ENCODE results near the gene MYO1D.

The MYO1D gene

DNA sequence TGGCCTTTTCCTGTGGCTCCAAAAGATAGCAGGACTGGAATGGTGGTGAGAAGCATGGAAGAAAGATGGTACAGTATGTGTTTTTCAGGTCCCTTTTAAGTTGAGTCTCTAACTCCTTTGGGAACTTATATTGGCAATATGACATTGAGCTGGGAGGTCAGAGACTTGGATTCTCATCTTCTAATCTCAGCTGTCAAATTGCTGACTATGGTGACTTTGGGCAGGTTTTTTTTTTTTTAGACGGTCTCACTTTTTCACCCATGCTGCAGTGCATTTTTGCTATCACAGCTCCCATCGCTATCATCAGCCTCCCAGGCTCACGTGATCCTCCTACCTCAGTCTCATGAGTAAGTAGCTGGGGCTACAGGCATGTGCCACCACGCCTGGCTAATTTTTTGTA is 405.3 kb downstream of the MYO1D start:
- DNase-seq (ENCODE audit: low read depth), result no peak
- TF ChIP-seq, protein P1, sequence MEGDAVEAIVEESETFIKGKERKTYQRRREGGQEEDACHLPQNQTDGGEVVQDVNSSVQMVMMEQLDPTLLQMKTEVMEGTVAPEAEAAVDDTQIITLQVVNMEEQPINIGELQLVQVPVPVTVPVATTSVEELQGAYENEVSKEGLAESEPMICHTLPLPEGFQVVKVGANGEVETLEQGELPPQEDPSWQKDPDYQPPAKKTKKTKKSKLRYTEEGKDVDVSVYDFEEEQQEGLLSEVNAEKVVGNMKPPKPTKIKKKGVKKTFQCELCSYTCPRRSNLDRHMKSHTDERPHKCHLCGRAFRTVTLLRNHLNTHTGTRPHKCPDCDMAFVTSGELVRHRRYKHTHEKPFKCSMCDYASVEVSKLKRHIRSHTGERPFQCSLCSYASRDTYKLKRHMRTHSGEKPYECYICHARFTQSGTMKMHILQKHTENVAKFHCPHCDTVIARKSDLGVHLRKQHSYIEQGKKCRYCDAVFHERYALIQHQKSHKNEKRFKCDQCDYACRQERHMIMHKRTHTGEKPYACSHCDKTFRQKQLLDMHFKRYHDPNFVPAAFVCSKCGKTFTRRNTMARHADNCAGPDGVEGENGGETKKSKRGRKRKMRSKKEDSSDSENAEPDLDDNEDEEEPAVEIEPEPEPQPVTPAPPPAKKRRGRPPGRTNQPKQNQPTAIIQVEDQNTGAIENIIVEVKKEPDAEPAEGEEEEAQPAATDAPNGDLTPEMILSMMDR (IDR thresholded peaks at IDR 0.05; ENCODE audit: insufficient read depth, low read depth, low read length, missing control alignments), result no peak
- H3K4me3 ChIP-seq (ENCODE audit: low read length), result no peak overlapping the region

DNA sequence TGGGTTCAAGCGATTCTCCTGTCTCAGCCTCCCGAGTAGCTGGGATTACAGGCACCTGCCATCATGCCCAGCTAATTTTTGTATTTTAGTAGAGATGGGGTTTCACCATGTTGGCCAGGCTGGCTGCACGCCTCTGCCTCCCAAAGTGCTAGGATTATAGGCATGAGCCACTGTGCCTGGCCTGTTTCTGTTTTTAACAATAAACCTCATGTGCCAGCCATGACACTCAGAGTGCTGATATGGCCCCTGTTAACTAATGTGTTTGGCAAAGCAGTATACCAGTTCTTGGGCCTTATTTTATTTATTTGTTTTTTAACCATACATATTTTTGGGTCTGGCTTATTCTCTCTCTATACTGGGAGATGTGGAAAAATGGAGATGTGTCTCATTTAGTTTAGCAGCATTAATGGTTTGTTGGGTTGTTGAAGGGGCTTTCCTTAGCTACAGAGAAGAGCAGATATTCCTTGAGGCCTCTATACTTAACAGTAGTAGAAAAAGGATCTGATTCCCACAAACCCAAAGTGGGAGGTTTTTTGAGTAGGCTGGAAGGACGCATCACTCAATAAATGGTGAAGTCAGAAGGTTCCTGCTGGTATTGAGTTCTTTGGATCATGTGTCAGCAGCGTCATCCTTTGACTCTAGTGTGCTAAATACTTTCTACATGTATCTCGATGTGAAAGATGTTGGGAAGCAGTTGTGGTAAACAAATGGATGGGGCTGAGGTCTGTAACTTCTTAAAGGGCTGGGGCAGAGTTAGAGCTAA is 406.3 kb downstream of the MYO1D start:
- TF ChIP-seq, protein P1 (IDR thresholded peaks at IDR 0.05; ENCODE audit: insufficient read depth, low read depth, low read length, missing control alignments), result no peak
- DNase-seq (ENCODE audit: low read depth), result no peak

DNA sequence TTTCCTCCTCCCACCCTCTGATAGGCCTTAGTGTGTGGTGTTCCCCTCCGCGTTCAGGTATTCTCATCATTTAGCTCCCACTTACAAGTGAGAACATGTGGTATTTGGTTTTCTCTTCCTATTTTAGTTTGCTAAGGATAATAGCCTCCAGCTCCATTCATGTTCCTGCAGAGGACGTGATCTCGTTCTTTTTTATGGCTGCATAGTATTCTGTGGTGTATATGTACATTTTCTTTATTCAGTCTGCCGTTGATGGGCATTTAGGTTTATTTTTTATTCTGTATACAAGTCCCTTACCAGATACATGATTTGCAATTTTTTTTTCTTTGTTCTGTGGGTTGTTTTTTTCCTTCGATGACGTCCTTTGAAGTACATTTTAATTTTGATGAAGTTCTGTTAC is 409.0 kb downstream of the MYO1D start:
- TF ChIP-seq, protein P1 (IDR thresholded peaks at IDR 0.05; ENCODE audit: insufficient read depth, low read depth, low read length, missing control alignments), result no peak
- no peak overlapping the region for H3K4me3 ChIP-seq (ENCODE audit: low read length)
- DNase-seq (ENCODE audit: low read depth), result no peak

More for the DNA sequence above, 406.3 kb downstream of the MYO1D start:
- no peak overlapping the region for H3K4me3 ChIP-seq (ENCODE audit: low read length)

DNA sequence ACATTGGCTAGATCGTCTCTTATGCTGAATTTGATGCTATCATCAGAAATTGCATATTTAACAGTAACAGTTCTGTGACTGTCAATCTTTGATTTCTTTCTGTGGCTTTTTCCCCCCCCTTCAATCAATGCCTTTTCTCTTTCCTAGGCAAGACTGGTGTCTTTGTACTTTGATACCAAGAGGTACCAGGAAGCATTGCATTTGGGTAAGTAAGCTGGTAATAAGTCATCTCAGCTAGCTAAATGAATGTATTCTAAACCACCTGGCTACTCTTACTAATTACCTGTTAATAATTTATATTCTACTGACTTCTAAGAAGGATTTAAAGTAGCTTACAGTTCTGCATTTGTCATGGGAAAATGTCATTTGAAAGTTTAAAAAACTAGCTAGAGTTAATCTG is 412.6 kb downstream of the MYO1D start:
- DNase-seq (ENCODE audit: low read depth), result no peak
- H3K4me3 ChIP-seq (ENCODE audit: low read length), result no peak overlapping the region
- TF ChIP-seq, protein P1 (IDR thresholded peaks at IDR 0.05; ENCODE audit: insufficient read depth, low read depth, low read length, missing control alignments), result no peak

DNA sequence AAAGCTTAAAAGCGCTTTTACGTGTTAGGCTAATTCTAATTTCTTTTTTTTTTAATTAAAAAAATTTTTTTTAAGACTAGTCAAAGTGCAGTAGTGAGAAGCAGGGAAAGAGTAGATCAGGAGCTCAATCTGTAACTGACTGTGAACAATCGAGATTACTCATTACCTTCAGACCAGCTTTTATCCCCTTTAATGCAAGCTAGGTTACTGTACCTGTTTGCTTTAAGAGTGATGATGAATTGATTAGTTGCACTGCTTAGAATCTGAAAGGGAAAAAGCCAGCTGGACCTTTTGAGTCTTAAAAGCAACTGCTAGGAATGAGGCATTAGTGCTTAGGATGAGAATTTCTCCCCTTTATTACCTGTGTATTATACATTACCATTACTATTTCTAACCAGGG is 413.6 kb downstream of the MYO1D start:
- DNase-seq (ENCODE audit: low read depth), result no peak
- TF ChIP-seq, protein P1 (IDR thresholded peaks at IDR 0.05; ENCODE audit: insufficient read depth, low read depth, low read length, missing control alignments), result no peak

DNA sequence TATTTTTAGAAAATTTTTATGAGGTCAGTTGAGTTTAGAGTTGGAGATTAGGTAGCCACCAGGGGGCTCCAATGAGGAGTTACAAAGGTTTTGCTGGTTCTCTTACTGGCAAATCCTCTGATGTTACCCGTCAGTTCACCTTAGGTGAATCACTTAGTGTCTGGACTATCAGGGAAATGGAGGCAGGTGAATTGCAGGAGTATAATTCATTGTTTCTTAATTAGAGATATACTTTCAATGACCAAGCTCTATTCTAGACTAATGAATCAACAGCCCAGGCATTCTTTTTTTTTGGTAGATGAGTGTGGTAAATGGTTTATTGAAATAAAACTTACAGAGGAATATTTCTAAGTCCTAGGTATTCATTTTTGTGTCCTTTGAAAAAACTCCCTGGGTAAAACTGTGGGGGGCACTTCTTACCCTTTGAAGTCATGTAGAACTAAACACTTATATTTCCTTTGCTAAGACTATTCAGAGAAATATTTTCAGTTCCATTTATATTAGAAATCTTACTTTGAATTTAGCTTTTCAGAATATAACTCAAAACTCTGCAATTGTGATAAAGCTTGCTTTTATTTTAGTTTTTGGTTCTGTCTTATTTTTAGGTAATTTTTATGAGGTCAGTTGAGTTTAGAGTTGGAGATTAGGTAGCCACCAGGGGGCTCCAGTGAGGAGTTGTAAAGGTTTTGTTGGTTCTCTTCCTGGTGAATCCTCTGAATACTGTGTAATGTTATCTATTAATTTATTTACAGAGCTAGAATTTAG is 414.9 kb downstream of the MYO1D start:
- TF ChIP-seq, protein P1 (IDR thresholded peaks at IDR 0.05; ENCODE audit: insufficient read depth, low read depth, low read length, missing control alignments), result peak; percentile 73
- peak; percentile 85 for DNase-seq (ENCODE audit: low read depth)
- no peak overlapping the region for H3K4me3 ChIP-seq (ENCODE audit: low read length)

More for the DNA sequence above, 413.6 kb downstream of the MYO1D start:
- H3K4me3 ChIP-seq (ENCODE audit: low read length), result no peak overlapping the region

Measured in epithelial cell of esophagus (primary cell).